Activated CD8-positive, alpha-beta memory T cell treated with anti-CD3 and anti-CD28 coated beads, Interleukin-2, amount 50 U/mL, for 48 hours (primary cell): Measurements from ENCODE around the gene CALR3.
"Not testable (repeated sequence)": the region's sequence is repeated elsewhere in the genome, so short reads cannot be mapped to it uniquely, and the experiment has no call there.

Experiments
- DNase-seq: peaks from one replicate; pipeline ENCODE4 v3.0.0-alpha.2; 2020

CALR3 gene

DNA sequence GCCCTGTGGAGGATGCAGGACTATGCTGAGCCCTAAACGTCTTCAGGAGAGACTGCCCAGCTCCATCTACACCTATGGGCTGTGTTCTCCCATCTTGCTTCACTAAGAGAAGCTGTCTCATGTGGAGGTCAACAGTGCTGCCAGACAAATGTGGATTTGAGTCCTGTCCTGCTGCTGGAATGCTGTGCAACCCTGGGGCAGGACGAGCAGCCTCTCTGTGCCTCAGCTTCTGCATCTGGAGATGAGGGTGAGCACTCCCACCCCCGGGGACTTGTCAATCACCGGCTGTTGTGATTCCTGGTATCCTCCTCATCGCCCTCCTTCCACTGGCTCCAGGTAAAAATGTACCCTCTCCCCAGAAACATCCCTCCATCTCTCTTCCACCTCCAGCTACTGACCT is 40.5 kb downstream of the CALR3 start:
- DNase-seq, result no peak

DNA sequence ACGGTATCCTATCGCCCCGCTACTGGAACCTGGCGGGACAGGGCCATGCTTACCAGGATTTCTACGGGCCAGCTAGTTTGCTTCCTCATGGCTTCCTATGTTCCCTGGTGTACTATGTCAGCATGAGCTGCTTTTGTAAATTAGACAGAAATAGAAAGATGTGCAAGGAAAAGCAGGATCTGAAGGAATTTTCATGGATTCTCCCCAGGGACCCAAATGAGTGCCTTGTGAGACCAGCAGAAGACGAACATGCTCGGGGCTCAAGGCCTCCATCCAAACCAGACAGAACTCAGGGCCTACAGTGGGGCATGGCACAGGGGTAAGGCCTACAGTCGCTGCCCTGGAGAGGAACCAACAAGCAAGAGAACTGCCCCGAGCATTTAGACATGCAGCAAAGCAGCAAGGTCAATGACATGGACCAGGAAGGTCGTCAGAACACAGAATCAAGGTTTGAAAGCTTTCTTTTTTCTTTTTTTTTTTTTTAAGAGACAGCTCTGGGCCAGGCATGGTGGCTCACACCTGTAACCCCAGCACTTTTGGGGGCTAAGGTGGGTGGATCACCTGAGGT is 41.5 kb downstream of the CALR3 start:
- DNase-seq, result no peak

GRCh38 chr19:16452325-16452724 is 43.6 kb downstream of the CALR3 start:
- no peak for DNase-seq

GRCh38 chr19:16449330-16449961 is 46.5 kb downstream of the CALR3 start:
- no peak for DNase-seq

DNA sequence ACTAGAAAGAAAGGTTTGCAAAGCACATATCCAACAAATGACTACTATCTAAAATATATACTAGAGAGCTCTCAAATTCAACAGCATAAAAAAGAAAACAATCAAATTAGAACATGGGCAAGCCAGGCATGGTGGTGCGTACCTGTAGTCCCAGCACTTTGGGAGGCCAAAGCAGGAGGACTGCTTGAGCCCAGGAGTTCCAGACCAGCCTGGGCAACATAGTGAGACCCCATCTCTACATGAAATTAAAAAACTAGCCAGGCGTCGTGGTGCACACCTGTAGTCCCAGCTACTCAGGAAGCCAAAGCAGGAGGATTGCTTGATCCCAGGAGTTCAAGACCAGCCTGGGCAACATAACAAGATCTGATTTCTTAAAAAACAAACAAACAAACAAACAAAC is 47.1 kb downstream of the CALR3 start:
- not testable (repeated sequence) for DNase-seq

DNA sequence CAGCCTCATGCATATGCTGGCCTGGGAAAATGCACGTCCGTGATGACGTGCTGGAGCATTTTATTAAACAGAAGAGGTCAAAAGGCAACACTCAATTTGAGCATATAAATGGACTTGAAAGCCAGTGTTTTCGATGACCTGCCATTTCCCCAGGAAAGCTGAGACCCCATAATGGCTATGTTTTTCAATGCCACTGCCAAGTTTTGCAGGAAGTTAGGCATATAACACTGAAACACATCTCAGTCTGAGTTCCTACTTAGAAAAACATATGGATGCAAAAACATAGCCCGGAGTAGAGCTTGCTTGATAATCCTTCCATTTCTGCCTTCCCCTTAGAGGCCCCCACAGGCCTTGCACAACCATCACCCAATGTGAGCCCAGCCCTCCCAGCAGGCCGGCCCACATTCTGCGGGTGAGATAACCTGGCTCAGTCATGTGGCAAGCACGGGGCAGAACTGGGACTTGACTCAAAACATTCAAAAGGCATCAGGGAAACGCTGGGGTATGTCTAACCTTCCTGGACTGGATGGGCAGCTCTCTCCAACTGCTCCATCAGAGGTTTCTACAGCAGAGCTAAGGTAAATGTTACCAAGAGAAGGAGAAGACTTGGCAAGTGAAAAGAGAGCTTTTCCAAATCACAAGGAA is 49.1 kb downstream of the CALR3 start:
- DNase-seq, result peak; percentile 74

DNA sequence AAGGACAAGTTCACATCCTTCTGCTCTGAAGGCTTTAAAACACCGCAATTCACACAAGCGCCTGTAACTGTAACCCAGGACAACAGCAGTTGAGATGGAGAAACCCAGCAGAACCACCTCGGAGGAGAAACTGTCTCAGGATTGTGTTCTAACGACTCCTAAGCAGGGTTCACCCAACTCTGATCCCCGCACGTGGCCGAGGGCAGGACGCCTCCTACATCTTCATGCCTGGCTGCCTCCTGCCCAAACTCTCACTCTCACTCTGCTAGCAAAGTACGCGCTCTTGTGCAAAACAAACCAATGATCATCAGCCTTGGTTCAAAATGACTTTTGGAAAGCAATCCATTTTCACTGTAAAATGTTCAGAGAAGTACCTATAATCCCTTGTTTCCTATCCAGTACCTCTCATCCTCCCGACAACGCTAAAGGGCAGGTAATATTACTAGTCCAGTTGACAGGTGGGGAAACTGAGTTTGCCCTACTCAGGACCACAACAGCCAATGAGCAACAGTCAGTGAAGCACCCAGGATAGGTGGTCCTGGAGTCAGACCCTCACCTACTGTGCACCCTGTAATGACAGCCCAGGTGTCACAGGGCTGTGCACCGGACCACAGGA is 49.8 kb downstream of the CALR3 start:
- no peak for DNase-seq

DNA sequence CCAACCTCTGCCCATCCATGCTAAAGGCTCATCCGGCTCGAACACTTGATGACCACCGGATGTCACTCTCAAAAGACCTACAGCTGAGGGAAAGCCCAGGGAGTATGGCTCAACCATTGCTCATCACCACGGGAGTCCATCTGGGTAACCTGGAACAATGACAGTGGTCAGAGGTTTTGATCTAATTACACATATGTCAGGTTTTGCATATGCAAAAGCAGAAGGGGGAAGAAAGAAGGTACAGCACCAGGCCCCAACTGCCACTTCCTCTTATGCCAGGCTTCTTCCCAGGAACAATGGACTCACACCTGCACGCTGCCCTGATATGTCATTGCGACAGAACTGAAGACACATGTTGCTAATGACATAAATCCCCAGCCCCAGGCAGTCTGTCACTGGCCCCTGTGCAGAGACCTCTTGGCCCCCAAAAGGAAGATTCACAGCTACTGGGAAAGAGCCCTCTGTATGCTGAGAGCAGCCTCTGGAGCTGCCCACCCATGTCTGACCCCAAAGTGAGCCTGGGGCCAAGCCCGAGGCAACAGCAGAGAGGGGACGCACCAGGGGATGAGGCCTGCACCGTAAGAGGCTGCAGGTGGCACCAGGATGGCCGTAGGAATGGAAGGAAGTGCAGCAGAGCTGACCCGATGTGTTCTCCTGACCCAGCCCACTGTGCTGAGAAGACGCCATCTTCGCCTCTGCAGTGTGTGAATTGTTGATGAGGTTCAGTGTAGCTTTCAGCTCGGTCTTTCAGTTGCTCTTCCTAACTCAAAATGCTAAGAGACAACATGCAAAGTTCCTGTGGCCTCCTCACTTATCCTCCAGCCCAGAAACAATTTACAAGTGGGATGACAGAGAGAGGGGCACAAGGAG is 50.5 kb downstream of the CALR3 start:
- no peak for DNase-seq

- DNase-seq, result no peak
Observed at GRCh38 chr19:16444269-16444600, 51.7 kb downstream of the CALR3 start.

DNA sequence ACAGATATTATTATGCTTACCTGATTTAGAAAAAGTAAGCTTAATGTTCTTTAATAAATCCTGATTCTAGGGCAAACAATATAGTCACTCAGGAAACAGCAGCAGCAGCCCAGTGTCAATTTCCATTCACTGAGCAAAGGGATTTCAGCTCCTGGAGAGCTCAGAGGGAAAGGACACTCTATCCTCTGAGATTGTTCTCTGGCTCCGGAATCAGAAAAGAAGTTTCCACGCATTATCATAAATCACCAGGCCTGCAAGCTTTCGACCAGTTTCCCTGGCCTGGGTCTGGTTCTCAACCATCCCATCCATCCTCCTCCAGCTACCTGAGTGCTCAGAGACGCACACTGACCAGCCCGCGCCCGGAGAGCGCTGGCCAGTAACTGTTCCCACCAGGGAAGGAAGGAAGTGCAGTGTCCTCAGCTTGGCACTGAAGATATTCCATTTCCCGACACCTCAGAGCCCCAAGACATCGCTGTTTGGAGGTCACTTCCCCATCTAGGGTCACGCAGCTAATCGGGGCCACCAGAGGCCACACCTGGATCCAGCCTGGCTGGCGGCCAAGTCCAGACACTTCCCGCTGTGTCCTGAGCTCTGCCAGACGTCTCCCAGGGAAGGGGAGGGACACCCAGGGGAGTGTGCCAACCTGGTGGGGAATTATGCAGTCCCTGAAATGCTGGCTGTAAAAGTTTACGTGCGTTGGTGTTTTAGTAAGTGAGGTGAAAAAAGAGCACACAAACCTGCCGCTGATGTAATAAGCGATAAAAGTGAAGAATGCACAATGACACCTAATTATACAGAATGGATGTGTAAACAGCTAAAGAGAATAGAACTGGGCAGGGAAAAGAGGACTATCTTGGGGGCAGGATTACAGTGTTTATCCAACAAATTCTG is 53.3 kb downstream of the CALR3 start:
- no peak for DNase-seq

DNA sequence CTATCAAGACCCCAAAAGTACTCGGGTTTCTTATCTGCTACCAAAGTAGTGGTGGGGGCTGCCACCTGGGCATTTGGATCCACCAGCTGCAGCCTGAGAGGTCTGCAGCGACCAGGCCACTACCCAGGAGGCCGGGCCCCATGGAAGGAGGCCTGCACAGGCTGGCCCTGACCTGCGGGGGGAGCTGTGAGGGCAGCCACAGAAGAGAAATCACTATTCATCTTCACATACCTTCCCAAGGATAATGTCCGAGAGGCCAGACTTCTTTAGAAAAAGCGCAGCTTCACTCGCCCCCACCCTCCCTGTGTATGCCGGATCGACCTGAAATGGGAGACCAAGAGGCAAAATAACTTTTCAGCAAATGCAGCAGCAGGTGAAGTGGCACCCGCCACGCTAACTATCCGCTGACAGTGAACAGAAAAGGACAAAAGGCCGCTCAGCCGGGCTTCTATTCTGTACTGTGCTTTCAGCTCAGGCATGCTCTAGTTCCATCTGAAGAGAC is 54.3 kb downstream of the CALR3 start:
- no peak for DNase-seq

- no peak for DNase-seq
Observed at GRCh38 chr19:16436780-16437332, 59.1 kb downstream of the CALR3 start.

- no peak for DNase-seq
Observed at GRCh38 chr19:16435999-16436650, 59.8 kb downstream of the CALR3 start.

DNA sequence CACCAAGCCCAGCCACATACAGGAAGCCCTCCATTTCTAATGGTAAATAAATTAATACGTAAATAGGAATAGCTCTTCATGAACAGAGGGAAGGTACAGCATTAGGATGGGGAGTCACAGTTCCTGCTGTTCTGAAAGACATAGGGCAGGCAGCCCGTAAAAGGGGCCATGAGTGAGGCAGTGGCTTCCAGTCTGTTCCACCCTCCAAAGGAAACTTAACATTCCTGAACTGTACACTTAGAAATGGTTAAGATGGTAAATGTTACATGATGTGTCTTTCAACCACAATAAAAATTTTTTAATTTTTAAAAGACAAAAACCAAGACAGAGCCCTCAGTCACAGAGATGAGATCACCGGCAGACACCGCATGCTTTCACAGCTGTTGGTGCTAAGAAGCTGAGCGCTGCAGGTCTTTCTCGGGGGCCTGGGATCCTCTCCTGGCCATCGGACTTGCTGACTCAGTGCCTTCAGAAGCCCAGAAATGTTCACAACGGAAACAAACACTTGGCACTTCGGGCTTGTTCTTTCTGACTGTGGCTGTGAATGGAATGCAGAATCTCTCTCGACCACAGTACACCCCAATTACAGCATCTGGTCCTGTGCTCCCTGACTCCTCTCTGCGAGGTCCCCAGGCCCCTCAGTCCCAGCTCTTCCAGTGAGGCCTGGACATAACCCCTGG is 60.6 kb downstream of the CALR3 start:
- DNase-seq, result no peak

DNA sequence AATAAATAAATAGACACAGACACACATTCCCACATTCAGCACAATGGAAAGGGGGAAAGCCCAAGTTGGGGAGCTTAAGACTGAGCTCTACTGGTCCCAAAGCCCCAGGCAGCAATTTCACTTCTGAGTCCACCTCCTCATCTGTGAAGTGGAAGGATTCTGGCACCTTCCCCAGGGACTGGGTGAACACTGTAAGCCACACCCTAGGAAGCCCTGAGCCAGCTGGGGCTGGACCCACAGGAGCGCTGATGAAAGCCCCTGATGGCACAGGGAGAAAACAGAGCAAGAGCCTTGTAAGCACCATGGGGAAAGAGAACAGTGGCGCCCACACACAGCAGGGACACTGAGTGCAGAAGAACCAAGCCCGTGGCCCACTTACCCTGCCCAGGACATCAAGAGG is 62.0 kb downstream of the CALR3 start:
- no peak for DNase-seq

GRCh38 chr19:16429759-16430091 is 66.2 kb downstream of the CALR3 start:
- no peak for DNase-seq

GRCh38 chr19:16429066-16429758 is 66.8 kb downstream of the CALR3 start:
- DNase-seq, result no peak
